CD14-positive monocyte (primary cell): ENCODE measurements around the gene C20orf144. TPM values are rescaled to one million over a fixed set of nuclear protein-coding genes. Genes with fewer than 3 reads are reported as not detected.

Experiments
- DNase-seq, 3 donors: peaks; one replicate each; pipeline ENCODE4 v3.0.0-alpha.2; 2011 to 2022
- H2AFZ ChIP-seq: 2 replicates; pipeline ENCODE4 v1.6.0; 2012; ENCODE audit warnings: mild to moderate bottlenecking, low read depth, low read length, inconsistent platforms; ENCODE audit not compliant: insufficient read depth, poor library complexity, severe bottlenecking
- H3K27ac ChIP-seq, 2 donors: 1 replicate in 1 of 2; 2 replicates in 1 of 2; pipeline ENCODE4 v1.5.1; 2012 to 2013; ENCODE audit warnings: low read length in 2 of 2, control low read depth in 1 of 2, inconsistent platforms in 1 of 2, low read depth in 1 of 2, mild to moderate bottlenecking in 1 of 2
- H3K27me3 ChIP-seq, 2 donors: one replicate each; pipeline versions ENCODE4 v1.6.0 to v1.6.1; 2011 to 2013; ENCODE audit warnings: low read length in 2 of 2; ENCODE audit not compliant: control insufficient read depth in 2 of 2, insufficient read depth in 2 of 2
- H3K36me3 ChIP-seq, 2 donors: replicated peaks in 1 of 2; 1 replicate in 1 of 2; 2 replicates in 1 of 2; pipeline versions ENCODE4 v1.5.1 to v1.6.1; 2012 to 2013; ENCODE audit warnings: low read length in 2 of 2, control low read depth in 1 of 2, inconsistent platforms in 1 of 2, mild to moderate bottlenecking in 1 of 2; ENCODE audit not compliant: insufficient read depth in 2 of 2, control insufficient read depth in 1 of 2
- H3K4me1 ChIP-seq, 2 donors: 1 replicate in 1 of 2; 2 replicates in 1 of 2; pipeline versions ENCODE4 v1.5.1 to v1.6.1; 2012 to 2013; ENCODE audit warnings: low read length in 2 of 2, control low read depth in 1 of 2, inconsistent platforms in 1 of 2, mild to moderate bottlenecking in 1 of 2, moderate library complexity in 1 of 2; ENCODE audit not compliant: insufficient read depth in 2 of 2, control insufficient read depth in 1 of 2
- H3K4me2 ChIP-seq: replicated peaks from 2 replicates; pipeline ENCODE3; 2012; ENCODE audit warnings: low read length, moderate library complexity, mild to moderate bottlenecking; ENCODE audit not compliant: poor library complexity, severe bottlenecking; ENCODE audit errors: extremely low read depth
- H3K4me3 ChIP-seq, 3 experiments: fragments of 200-600 bp in 1 of 3; sonication (generic) in 1 of 3; replicated peaks in 1 of 3; 1 replicate in 2 of 3; 2 replicates in 1 of 3; pipeline ENCODE4 v1.5.1; 2011 to 2013; ENCODE audit warnings: low read length in 3 of 3, mild to moderate bottlenecking in 3 of 3, control low read depth in 2 of 3, low read depth in 2 of 3, inconsistent platforms in 1 of 3, moderate library complexity in 1 of 3
- H3K79me2 ChIP-seq: 2 replicates; pipeline ENCODE4 v1.6.0; 2012; ENCODE audit warnings: mild to moderate bottlenecking, control low read depth, inconsistent platforms, low read length, moderate library complexity; ENCODE audit not compliant: insufficient read depth
- H3K9ac ChIP-seq: 2 replicates; pipeline ENCODE4 v1.6.0; 2017; ENCODE audit warnings: low read length, mild to moderate bottlenecking; ENCODE audit not compliant: insufficient read depth, poor library complexity, severe bottlenecking
- H3K9me3 ChIP-seq, 2 donors: replicated peaks in 1 of 2; 1 replicate in 1 of 2; 2 replicates in 1 of 2; pipeline versions ENCODE4 v1.5.1 to v1.6.1; 2012 to 2013; ENCODE audit warnings: low read length in 2 of 2, control low read depth in 1 of 2; ENCODE audit not compliant: control insufficient read depth in 1 of 2, insufficient read depth in 1 of 2
- H4K20me1 ChIP-seq: 2 replicates; pipeline ENCODE4 v1.6.0; 2012; ENCODE audit warnings: mild to moderate bottlenecking, low read length, control low read depth, moderate library complexity; ENCODE audit not compliant: insufficient read depth
- H3K27ac Mint-ChIP-seq, 7 donors: one replicate each; pipeline ENCODE4 v1.8.0; 2020; ENCODE audit warnings: mild to moderate bottlenecking in 7 of 7, mixed read lengths in 7 of 7, moderate library complexity in 6 of 7, inconsistent platforms in 2 of 7
- H3K27me3 Mint-ChIP-seq, 3 donors: one replicate each; pipeline ENCODE4 v1.8.0; 2021 to 2022; ENCODE audit warnings: low read depth in 3 of 3, mild to moderate bottlenecking in 3 of 3, mixed read lengths in 3 of 3, moderate library complexity in 3 of 3, inconsistent platforms in 1 of 3
- H3K36me3 Mint-ChIP-seq, 2 donors: one replicate each; pipeline ENCODE4 v1.8.0; 2020; ENCODE audit warnings: mixed read lengths in 2 of 2, inconsistent platforms in 1 of 2, mild to moderate bottlenecking in 1 of 2
- H3K4me1 Mint-ChIP-seq: one replicate; pipeline ENCODE4 v1.8.0; 2020; ENCODE audit warnings: mild to moderate bottlenecking, mixed read lengths
- H3K4me3 Mint-ChIP-seq, 2 donors: one replicate each; pipeline ENCODE4 v1.8.0; 2020; ENCODE audit warnings: mild to moderate bottlenecking in 2 of 2, mixed read lengths in 2 of 2, moderate library complexity in 1 of 2
- H3K9me3 Mint-ChIP-seq, 7 donors: one replicate each; pipeline ENCODE4 v1.8.0; 2020 to 2022; ENCODE audit warnings: mixed read lengths in 7 of 7, mild to moderate bottlenecking in 6 of 7, moderate library complexity in 6 of 7, inconsistent platforms in 2 of 7
- CTCF ChIP-seq: fragments of 200-600 bp; IDR thresholded peaks from one replicate; pipeline ENCODE4 v1.8.0; 2022; ENCODE audit warnings: antibody characterized with exemption, mild to moderate bottlenecking
- WGBS: methylation state at CpG from one replicate; pipeline ENCODE4 v1.1.5; 2013; ENCODE audit warnings: missing lambda C conversion rate; ENCODE audit not compliant: insufficient coverage; 5-methylcytosine and 5-hydroxymethylcytosine counted together
- intact Hi-C, 2 donors: fragments of 100-400 bp; cut with micrococcal nuclease; formaldehyde crosslinking; loops; one replicate each; pipeline versions ENCODE4 v1.15.0 to v1.15.1; 2023
- polyA plus RNA-seq, 3 donors: library from polyadenylated mRNA; depleted of rRNA in 1 of 3; unstranded in 2 of 3; stranded (reverse) in 1 of 3; fragments of 300-500 nt in 2 of 3; fragments of >200 nt in 1 of 3; fragmentation: Illumina TruSeq in 2 of 3; gene quantifications; 1 replicate in 2 of 3; 2 replicates in 1 of 3; pipeline ENCODE4 v1.2.3, GENCODE V29; 2012 to 2021

C20orf144 gene
- polyA plus RNA-seq, 3 donors = 0.13 TPM; not detected in 2

- Histone ChIP-seq H3K4me3 (no peak overlapping the region), H3K4me2 (no peak overlapping the region), H3K27ac (no peak overlapping the region), H3K27me3 (no peaks in the 10 kb centered on the region), H3K9me3 (no peaks in the 10 kb centered on the region), H4K20me1 (no peaks in the 10 kb centered on the region), H3K79me2 (no peaks in the 10 kb centered on the region), H3K4me1 (no peaks in the 10 kb centered on the region), H2AFZ (no peak overlapping the region), H3K9ac (no peak overlapping the region), H3K36me3 (peaks cover 48 to 88% of the 10 kb centered on the region in 2 donors)
- intact Hi-C loops = no loop called here
- no peak for TF ChIP-seq CTCF
- Mint-ChIP-seq H3K27me3 (peaks cover 0 to 6% (median 0%) of the 10 kb centered on the region in 3 donors), H3K4me3 (no peak overlapping the region), H3K36me3 (peaks cover 67 to 84% of the 10 kb centered on the region in 2 donors), H3K27ac (peak overlapping the region in 1 of 7 donors; percentile 4), H3K9me3 (no peaks in the 10 kb centered on the region), H3K4me1 (no peaks in the 10 kb centered on the region)
- no peak for DNase-seq
- WGBS = 92% methylated on average over 13 of the region's 13 CpGs
Observed at GRCh38 chr20:33640287-33640686, 21.8 kb upstream of the C20orf144 start.

GRCh38 chr20:33644313-33645071 lies 17.6 kb upstream of the C20orf144 start:
- Histone ChIP-seq H3K4me3 (no peak overlapping the region), H3K4me1 (no peaks in the 10 kb centered on the region), H3K9ac (no peak overlapping the region), H3K27me3 (no peaks in the 10 kb centered on the region), H2AFZ (no peak overlapping the region), H3K27ac (no peak overlapping the region), H3K79me2 (no peaks in the 10 kb centered on the region), H4K20me1 (no peaks in the 10 kb centered on the region), H3K4me2 (no peak overlapping the region), H3K36me3 (peaks cover 33 to 64% of the 10 kb centered on the region in 2 donors), H3K9me3 (no peaks in the 10 kb centered on the region)
- no peak for TF ChIP-seq CTCF
- Mint-ChIP-seq H3K4me1 (no peaks in the 10 kb centered on the region), H3K36me3 (peaks cover 50 to 66% of the 10 kb centered on the region in 2 donors), H3K4me3 (no peak overlapping the region), H3K27ac (no peak overlapping the region), H3K27me3 (no peaks in the 10 kb centered on the region), H3K9me3 (no peaks in the 10 kb centered on the region)
- DNase-seq = no peak
- intact Hi-C loops = no loop called here
- 97% methylated on average over 27 of the region's 28 CpGs for WGBS
